GM18519 (cell line): ENCODE measurements around the gene TAF8.

Experiments
- ATAC-seq: cut with Tn5 transposase; IDR thresholded peaks from one replicate; pipeline ENCODE4 v1.9.1; 2021; ENCODE audit warnings: mild to moderate bottlenecking, moderate library complexity; ENCODE audit not compliant: unreplicated experiment, low FRiP score

TAF8 gene

DNA sequence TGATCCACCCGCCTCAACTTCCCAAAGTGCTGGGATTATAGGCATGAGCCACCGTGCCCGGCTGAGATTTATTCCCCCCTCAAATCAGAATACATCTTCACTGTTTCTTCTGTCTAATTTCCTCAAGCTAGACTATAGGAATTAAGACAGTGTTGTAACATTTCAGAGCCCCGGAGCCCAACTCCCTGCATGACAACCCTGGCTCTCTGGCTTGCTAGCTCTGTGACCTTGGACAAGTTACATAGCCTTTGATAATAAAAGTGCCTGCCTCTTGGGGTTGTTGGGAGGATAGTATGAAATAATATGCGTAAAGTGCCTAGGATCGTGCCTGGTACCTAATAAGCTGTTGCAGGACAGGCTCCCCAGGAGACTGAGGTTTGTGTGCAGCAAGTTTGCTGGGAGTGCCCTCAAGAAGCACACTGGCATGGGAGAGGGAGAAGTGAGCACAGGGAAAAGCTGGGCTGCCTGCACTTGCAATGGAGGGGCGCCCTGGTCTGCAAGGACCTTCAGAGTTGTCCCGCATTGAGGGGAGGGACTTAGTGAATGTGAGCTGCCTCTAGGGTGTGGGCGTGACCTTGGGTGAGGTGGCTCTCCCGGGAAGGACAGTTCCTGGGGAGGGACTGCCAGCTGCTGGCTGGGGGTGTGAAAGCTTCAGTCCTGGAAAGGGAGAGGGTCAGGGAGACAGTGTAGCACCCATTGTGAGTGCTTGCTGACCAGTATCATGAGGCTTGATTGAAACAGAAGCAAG lies 43.4 kb downstream of the TAF8 start:
- no peak for ATAC-seq

- no peak for ATAC-seq
These were observed 44.8 kb downstream of the TAF8 start for GRCh38 chr6:42095094-42095493.

DNA sequence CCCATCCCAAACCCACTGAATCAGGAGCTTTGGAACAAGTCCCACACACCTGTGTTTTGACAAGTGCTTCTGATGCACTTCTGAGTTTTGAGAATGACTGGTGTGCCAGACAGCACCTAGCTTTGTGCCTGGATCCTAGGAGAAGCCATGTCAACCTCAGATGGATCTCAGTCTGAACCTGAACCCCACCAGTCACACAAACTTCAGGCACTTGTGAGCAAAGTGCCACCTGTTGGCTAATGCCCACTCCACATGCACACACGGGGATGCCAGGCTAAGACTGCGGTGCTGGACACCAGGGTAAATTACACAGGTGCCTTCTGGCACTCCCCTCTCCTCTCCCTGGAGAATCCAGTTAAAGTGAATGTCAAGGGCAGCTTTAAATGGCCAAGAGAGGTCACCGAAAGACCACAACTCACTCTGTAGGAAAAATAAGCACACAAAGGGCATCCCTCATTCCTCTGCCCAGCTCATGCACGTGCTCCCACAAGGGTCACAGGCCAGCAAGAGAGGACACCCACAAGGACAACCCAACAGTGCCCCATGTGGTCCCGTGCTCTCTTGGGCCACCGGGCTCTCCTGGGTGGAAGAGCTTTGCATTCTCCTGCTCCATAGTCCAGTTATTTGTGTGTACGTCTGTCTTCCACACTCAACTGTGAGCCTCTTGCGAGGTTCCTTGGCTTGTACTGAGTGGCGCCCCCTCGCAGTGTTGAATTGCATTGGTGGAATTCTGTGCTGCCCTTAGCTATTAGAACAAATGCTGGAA lies 45.6 kb downstream of the TAF8 start:
- ATAC-seq, result no peak

- ATAC-seq, result no peak
These were observed 49.2 kb downstream of the TAF8 start for GRCh38 chr6:42099340-42100028.

DNA sequence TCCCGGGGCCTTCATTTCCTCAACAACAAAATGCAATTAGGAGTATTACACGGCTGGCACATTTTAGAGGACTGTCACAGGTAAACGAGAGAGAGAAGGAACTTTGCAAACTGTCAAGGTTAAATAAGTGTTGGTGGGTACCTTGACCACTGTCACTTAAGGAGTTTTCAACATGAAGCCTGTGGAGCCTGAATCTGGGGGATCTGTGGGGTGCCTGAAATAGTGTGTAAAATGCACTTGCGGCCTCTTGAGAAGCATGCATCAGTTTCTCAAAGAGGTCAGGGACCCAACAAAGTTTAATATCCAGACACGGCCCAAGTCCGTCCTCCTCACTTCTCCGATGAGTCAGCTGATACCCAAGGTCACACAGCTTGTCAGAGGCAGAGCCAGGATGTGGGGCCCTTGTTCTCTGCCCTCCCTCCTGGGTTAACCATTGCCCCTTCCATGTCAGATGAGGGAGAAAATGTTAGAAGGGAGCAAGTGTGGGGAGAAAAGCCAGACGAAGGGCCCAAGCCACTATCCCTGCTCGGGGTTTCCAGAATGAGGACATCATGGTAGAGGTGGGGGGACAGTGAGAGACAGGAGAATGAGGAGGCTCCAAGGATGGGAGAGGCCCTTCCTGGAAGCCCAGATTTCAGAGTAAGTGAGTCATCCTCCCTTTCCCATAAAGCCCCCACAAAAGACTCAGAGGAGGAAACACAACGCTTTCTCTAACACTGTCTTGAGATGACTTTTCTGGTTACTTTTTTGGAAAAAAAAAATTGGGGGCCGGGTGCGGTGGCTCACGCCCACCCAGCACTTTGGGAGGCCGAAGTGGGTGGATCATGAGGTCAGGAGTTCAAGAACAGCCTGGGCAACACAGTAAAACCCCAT lies 49.9 kb downstream of the TAF8 start:
- ATAC-seq, result no peak

DNA sequence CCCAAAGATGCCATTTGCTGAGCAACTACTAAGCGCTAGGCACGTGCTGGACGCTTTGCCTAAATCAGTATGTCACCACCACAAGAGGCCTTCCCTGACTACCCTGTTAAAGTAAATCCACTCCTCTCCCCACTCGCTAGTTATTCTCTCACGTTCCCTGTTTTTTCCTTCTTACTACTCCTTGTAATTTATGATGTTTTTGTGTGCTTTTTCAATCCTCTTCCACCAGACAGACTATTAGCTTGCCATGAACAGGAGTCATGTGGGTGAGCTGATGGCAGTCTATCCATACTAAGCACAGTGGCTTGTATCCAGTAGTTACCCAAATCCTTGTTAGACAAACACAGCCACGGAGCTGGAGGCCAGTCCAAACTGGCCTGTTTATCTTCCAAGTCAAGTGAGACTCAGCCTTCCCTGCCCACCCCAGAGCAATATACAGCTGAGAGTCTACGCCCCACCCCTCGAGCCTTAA lies 50.9 kb downstream of the TAF8 start:
- ATAC-seq, result no peak

- no peak for ATAC-seq
These were observed 52.9 kb downstream of the TAF8 start for GRCh38 chr6:42103216-42103615.

DNA sequence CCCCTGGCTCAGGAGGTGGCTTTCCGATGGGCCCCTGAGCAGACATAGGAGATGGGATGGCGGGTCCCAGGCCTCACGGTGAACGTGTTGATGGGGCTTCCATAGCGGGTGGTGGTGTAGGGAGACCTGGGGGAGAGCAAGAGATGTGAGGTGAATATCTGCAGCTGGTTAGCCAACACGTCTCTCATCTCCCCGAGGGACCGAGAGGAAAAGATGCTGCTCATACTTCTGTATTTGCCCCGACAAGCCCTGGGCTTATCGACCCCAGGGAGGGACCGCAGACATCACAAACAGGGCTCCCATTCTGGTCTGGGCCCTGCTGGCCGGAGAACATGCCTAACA lies 53.4 kb downstream of the TAF8 start:
- ATAC-seq, result no peak

DNA sequence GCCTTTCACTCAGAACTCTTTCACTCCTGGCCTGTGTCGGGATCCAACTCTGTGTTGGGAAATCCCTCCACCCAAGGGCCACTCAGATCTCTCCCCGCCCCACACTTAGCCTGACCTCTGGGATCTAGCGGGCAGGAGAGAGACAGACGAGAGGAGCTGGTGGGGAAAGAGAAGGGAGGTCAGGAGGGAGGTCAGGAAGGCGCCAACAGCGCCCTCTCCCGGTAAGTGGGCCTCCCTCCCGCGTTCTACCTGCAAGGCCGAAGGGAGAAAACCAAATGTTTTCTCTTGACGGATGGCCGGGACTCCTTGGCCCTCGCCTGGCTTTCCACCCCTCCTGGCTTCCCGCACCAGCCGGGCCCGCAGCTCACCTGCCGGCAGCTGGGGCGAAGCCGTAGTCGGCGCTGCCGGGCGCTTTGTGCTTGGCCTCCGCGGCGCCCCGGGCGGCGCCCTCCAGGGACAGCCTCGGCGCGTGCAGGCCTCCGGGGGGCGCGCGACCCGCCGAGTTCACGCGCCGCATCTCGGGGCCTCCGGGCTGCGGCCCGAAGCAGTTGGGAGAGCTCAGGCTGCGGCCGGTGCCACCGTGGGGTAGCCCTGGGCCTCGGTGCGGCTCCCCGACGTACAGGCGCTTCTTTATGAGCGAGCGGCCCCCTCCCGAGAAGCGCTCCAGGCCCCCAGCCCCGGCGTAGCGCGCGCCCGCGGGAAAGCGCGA lies 53.9 kb downstream of the TAF8 start:
- ATAC-seq, result no peak

GRCh38 chr6:42104804-42105125 lies 54.4 kb downstream of the TAF8 start:
- ATAC-seq, result no peak

GRCh38 chr6:42105156-42105648 lies 54.9 kb downstream of the TAF8 start:
- ATAC-seq, result no peak

DNA sequence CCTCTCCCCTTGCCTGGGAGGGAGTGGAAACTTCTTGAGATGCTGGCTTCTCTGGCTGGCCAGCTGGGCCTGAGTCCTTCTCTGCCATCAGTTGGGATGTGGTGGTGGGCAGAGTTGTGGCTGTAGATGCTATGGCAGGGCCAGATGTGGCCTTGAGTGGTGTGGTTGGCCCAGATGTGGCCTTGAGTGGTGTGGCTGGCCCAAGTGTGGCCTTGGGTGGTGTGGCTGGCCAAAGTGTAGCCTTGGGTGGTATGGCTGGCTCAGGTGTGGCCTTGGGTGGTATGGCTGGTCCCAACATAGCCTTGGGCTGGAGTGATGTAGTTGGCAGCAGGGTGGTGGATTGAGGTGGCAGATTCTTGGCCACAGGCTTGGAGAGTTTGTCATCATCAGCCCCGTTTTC lies 55.4 kb downstream of the TAF8 start:
- no peak for ATAC-seq

DNA sequence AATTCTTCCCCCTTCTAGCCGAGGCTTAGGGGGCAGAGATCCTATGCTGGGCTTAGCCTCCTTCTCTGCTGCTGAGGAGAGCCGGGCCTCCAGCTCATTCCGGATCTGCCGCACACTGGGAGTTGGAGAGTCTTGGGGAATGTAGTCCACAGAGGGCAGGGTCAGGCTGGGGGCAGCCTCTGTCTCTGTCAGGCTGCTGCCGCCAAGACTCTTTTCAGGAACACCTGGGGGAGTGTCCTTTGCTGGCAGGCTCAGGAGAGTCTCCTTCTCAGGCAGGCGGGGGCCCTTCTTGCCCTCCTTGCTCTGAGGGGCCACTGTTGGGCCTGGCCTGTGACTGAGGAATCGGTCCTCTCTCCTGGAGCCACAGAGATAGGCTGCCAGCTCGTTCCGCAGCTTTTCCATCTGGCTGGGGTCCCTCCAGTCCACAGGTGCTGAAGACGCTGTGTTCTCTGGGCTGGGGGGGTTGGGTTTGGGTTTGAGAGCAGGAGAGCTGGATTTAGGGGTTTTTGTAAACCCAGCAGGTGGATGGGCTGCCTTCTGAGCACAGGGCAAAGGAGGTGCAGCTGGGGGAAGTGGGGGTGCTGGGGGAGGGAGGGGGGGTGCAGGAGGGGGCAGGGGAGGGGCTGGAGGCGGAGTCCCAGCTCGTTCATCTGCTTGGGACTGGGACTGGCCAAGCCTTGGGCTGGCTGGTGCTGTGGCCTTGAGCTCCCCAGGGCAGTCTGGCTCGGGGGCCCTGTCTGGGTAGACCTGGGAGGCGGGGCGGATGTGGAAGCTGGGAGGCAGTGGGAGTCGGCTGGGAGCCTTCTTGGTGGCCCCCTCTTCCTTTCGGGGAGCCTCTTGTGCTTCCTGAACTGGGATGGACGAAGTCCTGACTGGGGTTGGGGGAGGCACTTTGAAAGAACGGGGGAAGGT lies 56.0 kb downstream of the TAF8 start:
- no peak for ATAC-seq

DNA sequence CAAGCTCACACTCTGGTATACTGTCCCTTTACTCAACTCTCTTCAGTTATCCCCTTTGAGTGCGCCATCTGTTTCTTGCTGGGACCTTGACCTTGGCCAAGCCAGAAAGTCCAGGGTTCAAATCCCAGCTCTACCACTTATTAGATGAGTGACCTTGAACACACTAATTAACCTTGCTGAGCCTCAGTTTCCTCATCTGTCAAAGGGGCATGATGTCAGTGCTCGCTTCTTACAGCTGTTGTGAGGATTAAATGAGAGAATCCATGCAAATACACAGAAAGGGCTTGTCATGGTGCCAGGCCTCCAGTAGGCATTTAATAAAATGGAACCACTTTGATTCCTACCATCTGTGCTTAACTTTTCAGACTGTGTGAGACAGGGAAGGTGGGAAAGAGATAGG lies 57.7 kb downstream of the TAF8 start:
- no peak for ATAC-seq

- ATAC-seq, result no peak
These were observed 60.4 kb downstream of the TAF8 start for GRCh38 chr6:42110683-42111082.

DNA sequence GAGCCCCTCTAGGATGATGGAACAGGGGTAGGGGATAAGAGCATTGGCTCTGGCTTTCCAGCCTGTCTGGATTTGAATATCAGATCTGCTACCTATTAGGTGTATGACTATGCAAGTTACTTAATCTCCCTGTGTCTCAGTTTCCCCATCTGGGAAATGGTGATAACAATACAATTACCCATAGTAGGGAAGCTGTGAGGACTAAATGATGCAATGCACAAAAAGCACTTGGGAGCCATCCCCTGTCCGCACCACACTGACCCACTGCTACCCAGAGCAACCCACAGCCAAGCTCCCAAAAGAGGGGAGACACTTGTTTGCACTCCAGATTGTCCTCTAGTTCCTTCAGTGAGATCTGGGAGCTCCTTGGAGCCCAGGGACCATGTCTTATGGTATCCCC lies 62.0 kb downstream of the TAF8 start:
- no peak for ATAC-seq

- ATAC-seq, result no peak
These were observed 63.8 kb downstream of the TAF8 start for GRCh38 chr6:42113936-42114636.

DNA sequence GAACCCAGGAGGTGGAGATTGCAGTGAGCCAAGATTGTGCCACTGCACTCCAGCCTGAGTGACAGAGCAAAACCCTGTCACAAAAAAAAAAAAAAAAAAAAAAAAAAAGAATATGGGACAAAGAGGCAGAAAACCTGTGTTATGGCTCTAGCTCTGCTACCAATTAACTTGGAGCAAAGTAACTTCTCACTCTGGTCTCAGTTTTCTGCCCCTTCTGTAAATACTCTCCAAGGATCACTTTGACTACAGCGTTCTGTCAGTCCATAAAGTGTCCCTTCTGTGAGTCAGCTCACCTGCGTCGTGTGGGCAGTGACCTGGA lies 67.5 kb downstream of the TAF8 start:
- ATAC-seq, result no peak
